GM11168 (cell line): ENCODE results near the gene INTS3.

ENCODE experiments used
- in situ Hi-C: fragments of 300-500 bp; cut with MboI; formaldehyde crosslinking; loops from one replicate; pipeline ENCODE4 v1.12.0; 2022; ENCODE audit warnings: low sequenced_read_pairs; ENCODE audit not compliant: unreplicated experiment

INTS3 gene

DNA sequence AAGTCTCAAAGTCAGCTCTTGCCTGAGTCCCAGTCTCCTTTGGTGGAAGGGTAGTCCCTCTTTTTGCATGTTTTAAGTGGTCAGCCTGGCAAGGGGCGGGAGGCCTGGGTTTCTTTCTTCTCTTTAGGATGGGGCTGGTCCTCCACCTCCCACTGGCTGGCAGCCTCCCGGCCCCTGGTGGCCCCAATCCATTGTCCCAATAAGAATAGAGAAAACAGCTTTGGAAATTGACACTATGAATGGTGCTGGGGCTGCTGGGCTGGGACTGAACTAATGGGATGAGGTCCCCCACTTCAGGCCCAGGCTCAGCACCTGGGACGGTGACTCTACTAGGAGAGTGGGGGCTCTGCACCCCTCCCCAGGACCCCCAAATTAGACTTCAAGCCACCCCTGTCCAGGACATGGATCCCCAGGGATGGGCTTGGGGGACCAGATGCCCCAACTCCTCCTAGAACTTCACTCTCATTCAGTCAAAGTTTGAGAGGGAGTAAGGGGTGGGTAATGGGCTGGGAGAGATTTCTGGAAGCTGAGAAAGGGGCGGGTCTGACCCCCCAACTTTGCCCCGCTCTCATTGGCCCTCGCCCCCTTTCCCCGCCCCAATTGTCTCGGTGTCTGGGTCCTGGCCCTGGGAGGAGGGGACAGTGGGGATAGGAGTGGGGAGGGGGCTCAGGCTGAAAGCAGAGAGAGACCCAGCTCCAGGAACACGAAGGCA is 65.6 kb downstream of the INTS3 start:
- in situ Hi-C loops, result loop anchor here (10.0 kb wide), 1 partner anchor 171 kb away; the partner anchor contains the start of genes CREB3L4 and SLC39A1

DNA sequence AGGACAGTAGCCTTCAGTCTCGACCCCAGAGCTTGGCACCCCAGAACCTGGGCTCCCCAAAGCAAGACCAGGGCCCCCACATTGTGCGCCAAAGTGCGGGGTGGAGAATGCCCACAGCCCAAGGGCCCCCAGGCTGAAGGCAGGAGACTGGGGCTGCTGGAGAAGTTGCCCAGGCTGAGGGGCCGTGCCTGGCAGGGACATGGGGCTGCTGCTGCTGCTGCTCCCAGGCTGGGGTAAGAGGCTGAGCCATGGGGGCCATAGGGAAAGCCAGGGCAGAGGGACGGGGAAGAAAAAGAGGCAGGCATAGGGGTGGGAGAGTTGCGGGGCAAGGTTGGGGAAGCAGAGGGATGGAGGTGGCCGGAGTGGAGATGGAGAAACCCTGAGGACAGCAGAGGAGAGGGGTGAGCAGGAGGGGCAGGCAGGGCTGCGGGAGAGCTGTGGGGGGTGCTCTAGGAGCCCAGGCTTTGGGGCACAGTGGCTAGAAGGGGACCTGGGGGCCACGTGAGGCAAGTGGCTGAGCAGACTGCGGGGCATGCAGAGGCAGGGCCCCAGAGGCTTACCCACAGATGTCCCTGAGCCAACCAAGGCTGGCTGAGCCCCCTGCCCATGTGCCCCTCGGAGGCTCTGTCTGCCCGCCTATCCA is 66.2 kb downstream of the INTS3 start:
- in situ Hi-C loops, result loop anchor here (10.0 kb wide), 1 partner anchor 171 kb away; the partner anchor contains the start of genes CREB3L4 and SLC39A1

- in situ Hi-C loops, result loop anchor here (5.0 to 10.0 kb wide), 2 partner anchors 128 to 170 kb away; partner anchors contain the start of genes CREB3L4, GATAD2B and SLC39A1
These were observed 66.9 kb downstream of the INTS3 start for GRCh38 chr1:153794624-153795329.

GRCh38 chr1:153795330-153795837 is 67.5 kb downstream of the INTS3 start:
- in situ Hi-C loops, result loop anchor here (5.0 to 10.0 kb wide), 2 partner anchors 127 to 169 kb away; partner anchors contain the start of genes CREB3L4, GATAD2B and SLC39A1

DNA sequence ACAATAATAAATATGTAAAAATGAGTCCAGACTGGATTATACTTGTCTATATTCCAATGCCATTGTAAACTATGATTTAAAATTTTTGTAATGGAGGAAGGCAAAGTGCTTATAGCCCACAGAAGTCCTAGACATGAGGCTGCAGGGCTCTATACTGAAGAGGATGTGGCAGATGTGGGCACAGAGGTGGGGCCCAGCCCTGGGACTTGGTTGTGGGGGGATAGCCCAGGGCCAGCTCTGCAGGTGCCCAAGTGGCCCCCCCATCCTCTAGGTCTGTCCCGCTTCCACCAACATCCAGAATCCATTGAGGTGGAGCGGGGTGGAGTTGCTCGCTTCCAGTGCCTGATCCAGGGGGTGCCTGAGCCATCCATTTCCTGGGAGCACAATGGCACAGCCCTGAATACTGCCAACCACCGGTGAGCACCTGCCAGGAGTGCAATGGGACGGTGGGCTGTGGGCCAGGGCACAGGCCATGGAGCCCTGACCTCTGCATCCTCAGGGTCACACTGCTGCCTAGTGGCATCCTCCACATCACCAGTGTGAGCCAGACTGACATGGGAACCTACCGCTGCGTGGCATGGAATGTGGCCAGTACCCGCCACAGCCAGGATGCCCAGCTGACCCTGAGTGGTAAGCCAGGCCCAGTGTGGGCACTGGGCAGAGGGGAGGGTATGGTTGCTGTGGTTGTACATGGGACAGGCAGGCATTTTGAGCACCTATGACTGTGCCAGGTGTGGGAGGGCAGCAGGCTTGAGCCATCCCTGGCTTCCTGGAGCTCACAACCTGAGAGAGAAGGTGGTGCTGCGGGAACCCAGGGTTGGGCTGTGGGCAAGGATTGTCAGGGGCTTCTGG is 68.3 kb downstream of the INTS3 start:
- in situ Hi-C loops, result loop anchor here (5.0 to 10.0 kb wide), 2 partner anchors 126 to 169 kb away; partner anchors contain the start of genes CREB3L4, GATAD2B and SLC39A1

GRCh38 chr1:153796786-153797659 is 69.2 kb downstream of the INTS3 start:
- in situ Hi-C loops, result loop anchor here (5.0 to 10.0 kb wide), 2 partner anchors 125 to 168 kb away; partner anchors contain the start of genes CREB3L4, GATAD2B and SLC39A1

GRCh38 chr1:153798468-153798780 is 70.6 kb downstream of the INTS3 start:
- in situ Hi-C loops, result loop anchor here (5.0 to 10.0 kb wide), 2 partner anchors 124 to 166 kb away; partner anchors contain the start of genes CREB3L4, GATAD2B and SLC39A1

DNA sequence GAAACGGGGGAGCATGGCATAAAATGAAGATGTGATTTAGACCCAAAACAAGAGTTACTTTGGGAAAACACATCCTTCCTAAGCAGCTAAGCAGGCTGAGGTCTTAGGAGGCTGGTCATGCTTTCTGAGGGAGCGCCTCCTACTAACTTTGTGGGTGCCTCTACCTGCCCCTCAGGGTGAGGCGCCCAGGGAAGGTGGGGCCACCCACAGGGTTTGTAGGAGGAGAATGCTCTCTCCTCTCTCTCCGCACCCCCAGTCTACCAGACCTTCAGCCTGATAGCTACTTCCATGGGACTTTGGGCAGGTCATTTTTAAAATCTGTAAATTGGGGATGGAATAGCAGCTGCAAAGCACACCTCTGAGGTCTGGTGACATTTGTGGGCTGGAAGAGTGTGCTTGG is 71.2 kb downstream of the INTS3 start:
- in situ Hi-C loops, result loop anchor here (5.0 to 10.0 kb wide), 2 partner anchors 123 to 166 kb away; partner anchors contain the start of genes CREB3L4, GATAD2B and SLC39A1

DNA sequence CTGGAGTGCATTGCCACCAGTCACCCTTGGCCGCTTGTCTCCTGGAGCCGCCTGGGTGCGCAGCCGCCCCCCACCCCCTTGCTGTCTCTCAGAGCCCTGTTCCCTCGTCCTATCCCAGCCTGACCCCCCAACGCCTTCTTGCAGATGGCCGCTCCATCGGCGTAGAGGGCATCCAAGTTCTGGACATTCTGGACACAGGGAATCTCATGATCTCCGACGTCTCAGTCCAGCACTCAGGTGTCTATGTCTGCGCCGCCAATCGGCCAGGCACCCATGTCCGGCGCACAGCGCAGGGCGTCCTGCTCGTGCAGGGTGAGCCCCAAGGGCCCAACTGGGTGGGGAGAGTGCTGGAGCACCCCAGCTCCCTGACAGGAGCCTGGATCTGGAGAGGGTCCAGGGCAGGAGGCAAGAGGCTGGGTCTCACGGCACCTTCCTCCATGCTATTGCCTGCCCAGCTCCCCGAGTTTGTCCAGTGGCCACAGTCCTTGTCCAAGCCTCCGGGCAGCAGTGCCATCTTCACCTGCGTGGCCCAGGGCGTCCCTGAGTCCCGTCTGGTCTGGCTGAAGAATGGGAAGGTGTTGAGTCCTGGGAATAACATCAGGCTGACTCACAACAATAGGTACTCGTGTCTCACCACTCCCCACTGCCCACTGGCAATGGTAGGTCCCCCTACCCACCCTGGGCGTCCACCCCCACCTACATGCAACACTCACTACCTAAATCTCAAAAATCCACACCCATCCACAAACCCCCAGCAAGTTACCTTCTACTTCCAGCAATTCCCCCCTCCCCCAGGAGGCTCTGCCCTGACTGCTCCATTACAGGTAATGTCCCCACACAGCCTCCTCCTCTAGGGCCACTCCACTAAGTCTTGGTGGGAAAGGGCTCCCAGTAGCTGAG is 72.0 kb downstream of the INTS3 start:
- in situ Hi-C loops, result loop anchor here (5.0 to 10.0 kb wide), 2 partner anchors 122 to 165 kb away; partner anchors contain the start of genes CREB3L4, GATAD2B and SLC39A1

DNA sequence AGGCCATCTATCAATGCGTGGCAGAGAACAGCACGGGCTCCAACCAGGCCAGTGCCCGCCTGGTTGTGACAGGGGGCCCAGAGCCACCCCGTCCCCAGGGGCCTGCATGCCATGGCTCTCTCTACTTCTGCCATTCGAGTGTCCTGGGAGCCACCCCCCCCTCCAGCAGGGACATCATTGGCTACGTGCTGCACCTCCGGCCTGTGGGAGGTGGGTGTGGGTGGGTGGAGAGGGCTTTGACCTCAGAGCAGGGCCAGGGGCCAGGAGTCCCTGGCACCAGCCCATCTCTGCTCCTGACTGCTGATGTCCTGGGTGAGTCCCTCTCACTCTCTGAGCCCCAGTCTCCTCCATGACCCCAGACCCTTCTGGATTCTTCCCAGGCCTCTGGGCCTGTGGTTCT is 72.7 kb downstream of the INTS3 start:
- in situ Hi-C loops, result no loop called here

DNA sequence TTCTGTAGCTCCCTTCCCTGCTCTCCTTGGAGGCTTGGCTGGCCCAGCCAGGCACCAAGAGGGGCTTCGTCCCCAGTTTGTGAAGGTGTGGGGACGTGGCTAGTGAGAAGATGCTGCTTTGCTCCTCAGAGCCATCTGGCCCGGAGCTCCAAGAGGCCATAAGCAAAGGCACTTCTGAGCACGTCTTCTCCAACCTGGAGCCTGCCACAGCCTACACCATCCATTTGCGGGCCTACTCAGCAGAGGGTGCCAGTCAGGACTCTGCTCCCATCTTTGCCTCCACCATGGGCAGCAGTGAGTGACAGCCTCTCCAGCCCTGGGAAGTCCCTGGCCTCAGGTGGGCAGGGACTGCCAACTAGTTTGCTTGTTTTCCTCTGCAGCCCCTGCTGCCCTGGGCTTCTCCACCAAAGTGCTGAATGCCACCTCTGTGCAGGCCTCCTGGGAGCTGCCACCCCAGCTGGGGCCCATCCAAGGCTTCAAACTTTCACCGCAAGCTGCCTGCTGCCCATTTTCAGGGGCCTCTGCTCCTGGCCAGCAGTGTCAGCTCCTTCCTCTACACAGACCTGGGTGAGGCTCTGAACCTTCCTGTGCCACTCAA is 73.3 kb downstream of the INTS3 start:
- in situ Hi-C loops, result no loop called here

DNA sequence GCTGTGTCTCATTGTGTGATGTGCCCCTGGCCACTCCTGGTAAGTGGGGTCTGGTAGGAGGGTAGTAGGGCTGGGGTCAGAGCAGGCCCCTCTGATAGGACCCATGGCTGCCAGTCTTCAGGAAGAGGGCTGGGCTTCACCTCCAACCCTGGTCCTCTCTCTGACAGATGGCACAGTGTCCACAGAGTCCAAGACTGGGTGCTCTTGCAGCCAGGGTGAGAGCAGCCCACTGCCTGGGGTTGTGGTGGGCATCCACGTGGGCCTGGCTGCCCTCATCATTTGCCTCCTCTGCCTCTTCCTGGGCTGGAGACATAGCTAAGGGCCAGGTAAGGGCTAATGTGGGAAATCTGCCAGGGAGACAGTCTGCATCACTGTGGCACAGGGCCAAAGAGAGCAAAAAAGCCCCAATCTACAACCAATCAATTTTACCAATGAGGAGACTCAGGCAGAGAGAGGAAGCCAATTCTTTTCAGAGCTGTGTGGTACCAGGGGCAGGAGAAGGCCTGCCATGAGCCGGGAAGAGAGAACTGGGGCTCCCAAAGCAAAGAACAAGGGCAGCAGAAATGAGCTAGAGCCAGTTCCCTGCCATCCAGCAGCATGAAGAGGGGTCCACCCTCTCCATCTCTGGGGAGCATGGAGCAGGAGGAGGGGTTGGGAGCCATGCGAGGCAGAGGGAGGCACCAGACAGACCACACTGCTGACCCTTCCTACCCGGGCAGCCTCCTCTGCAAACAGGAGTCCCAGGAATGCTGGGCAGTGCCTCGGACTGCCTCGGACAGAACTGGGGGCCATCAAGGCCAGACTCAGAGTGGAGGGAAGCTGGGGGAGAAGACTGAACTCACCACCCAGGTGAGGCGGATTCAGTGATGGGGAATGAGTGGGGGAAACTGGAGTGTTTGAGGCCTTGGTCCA is 74.2 kb downstream of the INTS3 start:
- in situ Hi-C loops, result no loop called here

DNA sequence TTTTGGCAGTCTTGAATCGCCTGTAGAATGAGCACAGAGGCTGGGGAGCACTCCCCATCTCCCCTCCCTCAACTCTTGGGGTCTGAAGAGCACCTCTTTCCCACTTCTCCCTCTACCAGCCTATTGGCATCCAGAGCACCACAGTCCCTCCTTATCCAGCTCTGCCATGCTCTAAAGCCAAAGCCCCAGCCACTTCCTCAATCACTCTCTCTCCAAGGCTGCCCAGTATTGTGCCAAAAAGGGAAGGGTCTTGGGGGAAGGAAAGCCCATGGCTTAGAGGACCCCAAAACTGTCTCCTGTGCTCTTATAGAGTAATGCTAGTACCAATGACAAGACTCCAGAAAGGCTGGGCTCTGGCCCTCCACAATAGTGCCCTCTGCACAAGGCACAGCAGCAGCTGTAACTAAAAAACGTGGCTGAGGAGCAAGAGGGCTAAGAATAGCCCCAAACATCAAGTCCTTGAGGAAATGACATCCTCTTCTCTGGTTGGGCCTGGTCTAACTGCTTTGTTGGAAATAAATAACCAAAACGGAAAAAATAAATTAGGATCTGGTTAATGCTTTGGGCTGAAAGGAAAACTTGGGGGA is 75.7 kb downstream of the INTS3 start:
- in situ Hi-C loops, result no loop called here

GRCh38 chr1:153804112-153804511 is 76.3 kb downstream of the INTS3 start:
- in situ Hi-C loops, result no loop called here

- in situ Hi-C loops, result no loop called here
These were observed 77.3 kb downstream of the INTS3 start for GRCh38 chr1:153805042-153805745.
